GM12874 (cell line): Measurements from ENCODE around the gene STON2.

Experiments used
- CTCF ChIP-seq: IDR thresholded peaks from 2 replicates; pipeline ENCODE4 v1.5.1; 2011; ENCODE audit warnings: low read depth, mild to moderate bottlenecking, control low read depth, low read length, moderate library complexity; ENCODE audit not compliant: insufficient read depth

Gene STON2

GRCh38 chr14:81310606-81311005 lies 89.5 kb downstream of the STON2 start:
- TF ChIP-seq CTCF, result no peak

- TF ChIP-seq CTCF, result no peak
Observed at GRCh38 chr14:81309511-81309910, 90.6 kb downstream of the STON2 start.

GRCh38 chr14:81305743-81306142 lies 94.4 kb downstream of the STON2 start:
- no peak for TF ChIP-seq CTCF

- TF ChIP-seq CTCF, result no peak
Observed at GRCh38 chr14:81305065-81305464, 95.1 kb downstream of the STON2 start.

GRCh38 chr14:81303258-81303935 lies 96.7 kb downstream of the STON2 start:
- no peak for TF ChIP-seq CTCF

GRCh38 chr14:81302638-81303037 lies 97.5 kb downstream of the STON2 start:
- TF ChIP-seq CTCF, result no peak

GRCh38 chr14:81301813-81302212 lies 98.3 kb downstream of the STON2 start:
- no peak for TF ChIP-seq CTCF
